Bronchial epithelial cell (primary cell): Measurements from ENCODE around the gene CWC27. TPM values are rescaled to one million over a fixed set of nuclear protein-coding genes. Genes with fewer than 3 reads are reported as not detected.

Experiments used
- DNase-seq: peaks from one replicate; pipeline ENCODE4 v3.0.0-alpha.2; 2010; ENCODE audit warnings: low read depth
- FAIRE-seq: peaks from 2 replicates; lab custom pipeline; 2011; peaks lifted over from hg19 to GRCh38; lab: Jason Lieb, UNC
- H3K27me3 ChIP-seq: 2 replicates; pipeline ENCODE4 v1.5.1; 2011; ENCODE audit warnings: low read length; ENCODE audit not compliant: control insufficient read depth, insufficient read depth
- H3K36me3 ChIP-seq: 2 replicates; pipeline ENCODE4 v1.5.1; 2011; ENCODE audit warnings: low read length; ENCODE audit not compliant: control insufficient read depth, insufficient read depth
- H3K4me3 ChIP-seq: 2 replicates; pipeline ENCODE4 v1.5.1; 2011; ENCODE audit warnings: mild to moderate bottlenecking, low read depth, low read length, control low read depth
- CTCF ChIP-seq: IDR thresholded peaks from 2 replicates; pipeline ENCODE4 v1.5.1; 2011; ENCODE audit warnings: mild to moderate bottlenecking, moderate library complexity, low read length, control low read depth, inconsistent platforms; ENCODE audit not compliant: insufficient read depth, severe bottlenecking
- total RNA-seq: library from RNA; depleted of rRNA; stranded (reverse); fragments of >200 nt; gene quantifications from 2 replicates; pipeline ENCODE4 v1.2.1, GENCODE V29; 2014

The CWC27 gene
- total RNA-seq, 1 donor from 2014 or later = 24.7 TPM

GRCh38 chr5:64861281-64861680, 92.6 kb downstream of the CWC27 start:
- DNase-seq (peak; percentile 54), FAIRE-seq (no peak)
- no peak for TF ChIP-seq CTCF
- Histone ChIP-seq H3K27me3 (no peaks in the 10 kb centered on the region), H3K4me3 (no peak overlapping the region), H3K36me3 (no peaks in the 10 kb centered on the region)

- H3K27me3 ChIP-seq = no peaks in the 10 kb centered on the region
- H3K36me3 ChIP-seq = no peaks in the 10 kb centered on the region
- FAIRE-seq (no peak), DNase-seq (no peak)
- no peak overlapping the region for H3K4me3 ChIP-seq
- no peak for TF ChIP-seq CTCF
These were observed 95.4 kb downstream of the CWC27 start for GRCh38 chr5:64864171-64864570.

GRCh38 chr5:64865662-64866061, 96.9 kb downstream of the CWC27 start:
- DNase-seq (no peak), FAIRE-seq (no peak)
- H3K36me3 ChIP-seq = no peaks in the 10 kb centered on the region
- H3K27me3 ChIP-seq = no peaks in the 10 kb centered on the region
- no peak overlapping the region for H3K4me3 ChIP-seq
- no peak for TF ChIP-seq CTCF

GRCh38 chr5:64869419-64869818, 100.7 kb downstream of the CWC27 start:
- TF ChIP-seq CTCF = no peak
- H3K4me3 ChIP-seq = no peak overlapping the region
- no peaks in the 10 kb centered on the region for H3K36me3 ChIP-seq
- FAIRE-seq (no peak), DNase-seq (peak; percentile 69)
- no peaks in the 10 kb centered on the region for H3K27me3 ChIP-seq

- DNase-seq (peak; percentile 60), FAIRE-seq (no peak)
- Histone ChIP-seq H3K27me3 (no peaks in the 10 kb centered on the region), H3K4me3 (no peak overlapping the region), H3K36me3 (no peaks in the 10 kb centered on the region)
- TF ChIP-seq CTCF = no peak
These were observed 103.3 kb downstream of the CWC27 start for GRCh38 chr5:64872044-64872443.

GRCh38 chr5:64873441-64873840, 104.7 kb downstream of the CWC27 start:
- DNase-seq (no peak), FAIRE-seq (no peak)
- no peaks in the 10 kb centered on the region for H3K27me3 ChIP-seq
- no peak for TF ChIP-seq CTCF
- no peak overlapping the region for H3K4me3 ChIP-seq
- H3K36me3 ChIP-seq = no peaks in the 10 kb centered on the region
